ENCODE measurements around the gene NT5C1B. TPM values are rescaled to one million over a fixed set of nuclear protein-coding genes. Genes with fewer than 3 reads are reported as not detected.

NT5C1B gene
- total RNA-seq, 2 donors from 2014 or later: not detected

DNA sequence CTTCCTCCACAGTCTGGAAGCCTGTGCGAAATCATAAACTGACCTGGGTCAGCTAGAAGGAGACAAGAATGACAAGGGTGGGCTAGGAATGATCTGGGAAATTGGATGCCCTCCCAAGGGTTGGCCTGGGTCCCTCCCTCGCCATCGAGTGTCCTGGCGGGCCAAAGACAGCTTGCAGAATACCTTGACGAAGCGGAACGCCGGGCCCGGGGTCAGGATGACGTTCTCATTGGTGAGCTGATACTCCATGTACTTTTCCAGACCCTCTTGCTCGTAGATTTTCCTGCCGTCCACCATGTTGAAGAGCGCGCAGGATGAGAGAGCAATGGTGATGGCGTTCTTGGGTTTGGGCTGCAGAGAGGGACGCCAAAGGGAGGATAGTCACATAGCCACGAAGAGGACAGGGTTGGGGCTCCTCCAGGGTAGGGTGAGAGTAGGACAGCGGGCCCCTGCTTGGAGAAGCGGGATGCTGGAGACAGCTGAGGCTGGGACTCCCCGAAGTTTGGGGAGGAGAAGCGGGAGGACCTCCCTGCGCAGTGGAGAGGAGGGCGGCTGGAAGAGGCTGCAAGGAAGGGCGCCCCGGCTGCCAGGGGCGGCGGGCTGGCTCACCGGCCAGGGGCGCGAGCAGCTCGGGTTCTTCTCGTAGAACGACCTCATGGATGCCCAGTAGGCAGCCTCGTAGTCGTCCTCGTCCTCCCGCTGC lies 5.3 kb downstream of the NT5C1B start:
- intact Hi-C loops (cut with DNase I): no loop called here
- TF ChIP-seq, protein P1, sequence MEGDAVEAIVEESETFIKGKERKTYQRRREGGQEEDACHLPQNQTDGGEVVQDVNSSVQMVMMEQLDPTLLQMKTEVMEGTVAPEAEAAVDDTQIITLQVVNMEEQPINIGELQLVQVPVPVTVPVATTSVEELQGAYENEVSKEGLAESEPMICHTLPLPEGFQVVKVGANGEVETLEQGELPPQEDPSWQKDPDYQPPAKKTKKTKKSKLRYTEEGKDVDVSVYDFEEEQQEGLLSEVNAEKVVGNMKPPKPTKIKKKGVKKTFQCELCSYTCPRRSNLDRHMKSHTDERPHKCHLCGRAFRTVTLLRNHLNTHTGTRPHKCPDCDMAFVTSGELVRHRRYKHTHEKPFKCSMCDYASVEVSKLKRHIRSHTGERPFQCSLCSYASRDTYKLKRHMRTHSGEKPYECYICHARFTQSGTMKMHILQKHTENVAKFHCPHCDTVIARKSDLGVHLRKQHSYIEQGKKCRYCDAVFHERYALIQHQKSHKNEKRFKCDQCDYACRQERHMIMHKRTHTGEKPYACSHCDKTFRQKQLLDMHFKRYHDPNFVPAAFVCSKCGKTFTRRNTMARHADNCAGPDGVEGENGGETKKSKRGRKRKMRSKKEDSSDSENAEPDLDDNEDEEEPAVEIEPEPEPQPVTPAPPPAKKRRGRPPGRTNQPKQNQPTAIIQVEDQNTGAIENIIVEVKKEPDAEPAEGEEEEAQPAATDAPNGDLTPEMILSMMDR (IDR thresholded peaks at IDR 0.05): no peak
- DNase-seq: no peak

DNA sequence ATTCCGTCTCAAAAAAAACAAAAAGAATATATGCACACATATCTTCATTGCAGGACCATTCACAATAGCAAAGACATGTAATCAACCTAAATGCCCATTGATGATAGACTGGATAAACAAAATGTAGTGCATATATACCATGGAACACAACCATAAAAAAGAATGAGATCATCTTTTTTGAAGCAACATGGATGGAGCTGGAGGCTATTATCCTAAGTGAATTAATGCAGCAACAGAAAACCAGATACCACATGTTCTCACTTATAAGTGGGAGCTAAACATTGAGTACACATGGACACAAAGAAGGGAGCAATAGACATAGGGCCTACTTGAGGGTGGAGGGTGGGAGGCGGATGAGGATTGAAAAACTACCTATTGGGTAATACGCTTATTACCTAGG lies 8.8 kb downstream of the NT5C1B start:
- no peaks in the 10 kb centered on the region for H3K4me1 ChIP-seq
- no peak for DNase-seq
- no peaks in the 10 kb centered on the region for H3K36me3 ChIP-seq
- H3K27ac ChIP-seq: no peak overlapping the region
- no peaks in the 10 kb centered on the region for H3K9me3 ChIP-seq
- TF ChIP-seq, protein P1 (IDR thresholded peaks at IDR 0.05): no peak
- intact Hi-C loops (cut with DNase I): no loop called here
- no peaks in the 10 kb centered on the region for H3K27me3 ChIP-seq
- H3K9ac ChIP-seq (ENCODE audit: low read depth in 2 of 2, low read length in 2 of 2): no peak overlapping the region
- H3K4me3 ChIP-seq: no peak overlapping the region

More for the DNA sequence above, 5.3 kb downstream of the NT5C1B start:
- H3K9ac ChIP-seq (ENCODE audit: low read depth in 2 of 2, low read length in 2 of 2): no peak overlapping the region
- H3K9me3 ChIP-seq: no peaks in the 10 kb centered on the region
- H3K36me3 ChIP-seq: no peaks in the 10 kb centered on the region
- H3K4me3 ChIP-seq: no peak overlapping the region
- no peaks in the 10 kb centered on the region for H3K4me1 ChIP-seq
- no peak overlapping the region for H3K27ac ChIP-seq
- H3K27me3 ChIP-seq: no peaks in the 10 kb centered on the region

DNA sequence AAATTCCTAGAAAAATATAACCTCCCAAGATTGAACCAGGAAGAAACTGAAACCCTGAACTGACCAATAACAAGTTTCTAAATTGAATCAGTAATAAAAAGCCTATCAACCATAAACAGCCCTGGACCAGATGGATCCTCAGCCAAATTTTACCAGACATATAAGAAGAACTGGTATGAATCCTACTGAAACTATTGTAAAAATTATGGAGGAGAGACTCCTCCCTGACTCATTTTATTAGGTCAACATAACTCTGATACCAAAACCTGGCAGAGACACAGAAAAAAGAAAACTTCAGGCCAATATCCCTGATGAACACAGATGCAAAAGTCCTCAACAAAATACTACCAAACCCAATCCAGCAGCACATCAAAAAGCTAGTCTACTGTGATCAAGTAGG lies 11.3 kb downstream of the NT5C1B start:
- intact Hi-C loops (cut with DNase I): no loop called here
- no peaks in the 10 kb centered on the region for H3K4me1 ChIP-seq

DNA sequence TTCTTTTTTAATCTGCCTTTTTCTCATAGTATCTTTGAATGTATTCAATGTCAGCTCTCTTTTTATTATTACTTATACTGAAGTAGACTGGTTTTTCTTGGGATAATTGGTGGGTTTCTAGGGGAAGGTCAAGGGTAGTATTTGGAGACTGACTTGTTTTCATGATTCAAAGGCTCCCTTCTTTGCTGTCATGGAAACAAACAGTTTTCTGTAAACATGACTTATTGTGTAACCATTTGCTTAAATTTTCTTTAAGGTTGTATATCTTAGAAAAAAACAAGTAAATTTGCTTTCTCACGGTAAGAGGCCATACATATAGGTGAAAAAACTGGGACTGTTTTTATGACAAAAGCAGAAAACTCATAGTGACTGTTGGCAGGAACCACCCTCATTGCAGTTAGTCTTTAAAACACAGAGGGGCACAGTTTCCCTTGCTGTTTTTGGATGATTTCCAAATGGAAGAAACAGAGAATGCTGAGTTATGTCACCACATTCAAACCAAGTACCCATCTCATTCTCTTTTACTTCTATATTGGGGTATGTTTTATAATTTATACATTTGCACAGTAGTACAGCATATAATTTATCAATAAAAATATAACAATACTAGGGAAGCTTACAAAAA lies 23.1 kb downstream of the NT5C1B start:
- Histone ChIP-seq H3K9me3 (no peaks in the 10 kb centered on the region), H3K36me3 (no peaks in the 10 kb centered on the region), H3K4me1 (no peaks in the 10 kb centered on the region), H3K27ac (no peak overlapping the region), H3K27me3 (no peaks in the 10 kb centered on the region), H3K4me3 (no peak overlapping the region), H3K9ac (ENCODE audit: low read depth in 2 of 2, low read length in 2 of 2) (no peak overlapping the region)
- intact Hi-C loops (cut with DNase I): no loop called here
- no peak for DNase-seq
- TF ChIP-seq, protein P1 (IDR thresholded peaks at IDR 0.05): no peak

More for the DNA sequence above, 11.3 kb downstream of the NT5C1B start:
- H3K9ac ChIP-seq (ENCODE audit: low read depth in 2 of 2, low read length in 2 of 2): no peak overlapping the region
- no peak overlapping the region for H3K4me3 ChIP-seq
- DNase-seq: no peak
- no peaks in the 10 kb centered on the region for H3K9me3 ChIP-seq
- H3K36me3 ChIP-seq: no peaks in the 10 kb centered on the region
- H3K27ac ChIP-seq: no peak overlapping the region
- H3K27me3 ChIP-seq: no peaks in the 10 kb centered on the region
- TF ChIP-seq, protein P1 (IDR thresholded peaks at IDR 0.05): no peak

DNA sequence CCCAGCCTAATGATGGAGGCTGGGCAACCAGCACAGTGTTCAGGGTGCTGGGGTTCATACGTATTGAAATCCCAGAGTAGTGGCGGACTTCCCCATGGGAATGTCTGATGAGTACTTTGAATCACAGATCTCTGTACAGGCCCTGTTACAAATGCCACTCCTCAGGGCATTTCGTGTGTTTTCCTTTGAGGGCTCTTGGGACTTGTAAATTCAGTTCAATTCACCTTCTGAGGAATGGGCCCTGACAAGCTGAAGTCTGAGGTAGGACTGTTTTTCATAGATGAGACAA lies 28.6 kb downstream of the NT5C1B start:
- no peak for DNase-seq
- H3K4me3 ChIP-seq: peak overlapping the region; percentile 90
- intact Hi-C loops (cut with DNase I): no loop called here
- no peaks in the 10 kb centered on the region for H3K4me1 ChIP-seq
- TF ChIP-seq, protein P1 (IDR thresholded peaks at IDR 0.05): no peak
- no peaks in the 10 kb centered on the region for H3K27me3 ChIP-seq
- peak overlapping the region; percentile 66 to 91 for H3K9ac ChIP-seq (ENCODE audit: low read depth in 2 of 2, low read length in 2 of 2)
- peak overlapping the region; percentile 96 for H3K27ac ChIP-seq
- H3K36me3 ChIP-seq: no peaks in the 10 kb centered on the region
- H3K9me3 ChIP-seq: no peaks in the 10 kb centered on the region

Data from colonic mucosa (tissue), 4 donors.